Measurements from ENCODE around the gene GUCY1A1.

- TF ChIP-seq CTCF (conservative IDR thresholded peaks at IDR 0.05; ENCODE audit: low read depth, low read length) = no peak
- TF ChIP-seq EZH2 (IDR thresholded peaks at IDR 0.05; ENCODE audit: low read length, unreplicated experiment) = no peak
Observed at GRCh38 chr4:155780775-155781174, 114.1 kb downstream of the GUCY1A1 start.

Data from PC-3 (cell line).